ENCODE data around the gene MIOX.
A peak's percentile ranks its signal among the peaks of the same experiment; 100 is the strongest.
"Not testable (repeated sequence)": the region's sequence is repeated elsewhere in the genome, so short reads cannot be mapped to it uniquely, and the experiment has no call there.

The MIOX gene

DNA sequence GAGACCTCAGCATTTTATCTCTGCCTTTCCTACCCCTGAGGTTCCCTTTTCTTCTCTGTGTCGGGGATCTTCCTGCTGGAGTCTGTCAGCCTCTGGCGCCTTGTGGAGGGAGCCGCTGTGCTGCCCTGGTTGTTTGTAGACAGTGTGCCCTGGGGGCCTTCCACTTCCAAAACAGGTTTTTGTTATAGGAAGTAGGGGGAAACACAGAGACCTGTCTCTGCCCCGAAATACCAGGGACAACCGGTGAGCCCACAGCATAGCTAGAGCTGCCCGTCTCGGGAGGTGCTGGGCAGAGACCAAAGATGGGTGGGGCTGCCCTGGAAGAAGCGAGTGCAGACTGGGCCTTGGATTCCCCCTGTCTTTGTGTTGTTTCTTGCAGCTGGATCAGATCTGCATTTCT is 29.4 kb downstream of the MIOX start:
- no peak for DNase-seq (ENCODE audit: low read depth in 2 of 2, low spot score in 1 of 2)

DNA sequence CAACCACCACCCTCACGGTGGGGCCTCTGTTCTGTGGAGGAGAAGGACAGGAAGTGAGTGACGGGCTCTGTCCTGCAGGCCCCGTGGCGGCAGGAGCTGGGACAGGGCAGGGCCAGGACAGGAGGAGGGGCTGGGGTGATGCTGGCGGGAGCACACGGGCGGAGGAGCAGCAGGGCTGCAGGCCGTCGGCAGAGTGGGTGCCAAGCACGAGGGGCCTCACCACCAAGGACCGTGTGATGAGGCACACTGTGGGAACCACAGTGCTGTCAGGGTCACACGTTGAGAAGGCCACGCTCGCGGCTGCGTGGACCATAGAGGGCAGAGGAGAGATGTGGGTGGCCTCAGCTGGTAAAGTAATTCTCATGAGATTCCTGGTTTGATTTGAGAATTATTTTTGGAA is 30.2 kb downstream of the MIOX start:
- no peak for DNase-seq (ENCODE audit: low read depth in 2 of 2, low spot score in 1 of 2)

DNA sequence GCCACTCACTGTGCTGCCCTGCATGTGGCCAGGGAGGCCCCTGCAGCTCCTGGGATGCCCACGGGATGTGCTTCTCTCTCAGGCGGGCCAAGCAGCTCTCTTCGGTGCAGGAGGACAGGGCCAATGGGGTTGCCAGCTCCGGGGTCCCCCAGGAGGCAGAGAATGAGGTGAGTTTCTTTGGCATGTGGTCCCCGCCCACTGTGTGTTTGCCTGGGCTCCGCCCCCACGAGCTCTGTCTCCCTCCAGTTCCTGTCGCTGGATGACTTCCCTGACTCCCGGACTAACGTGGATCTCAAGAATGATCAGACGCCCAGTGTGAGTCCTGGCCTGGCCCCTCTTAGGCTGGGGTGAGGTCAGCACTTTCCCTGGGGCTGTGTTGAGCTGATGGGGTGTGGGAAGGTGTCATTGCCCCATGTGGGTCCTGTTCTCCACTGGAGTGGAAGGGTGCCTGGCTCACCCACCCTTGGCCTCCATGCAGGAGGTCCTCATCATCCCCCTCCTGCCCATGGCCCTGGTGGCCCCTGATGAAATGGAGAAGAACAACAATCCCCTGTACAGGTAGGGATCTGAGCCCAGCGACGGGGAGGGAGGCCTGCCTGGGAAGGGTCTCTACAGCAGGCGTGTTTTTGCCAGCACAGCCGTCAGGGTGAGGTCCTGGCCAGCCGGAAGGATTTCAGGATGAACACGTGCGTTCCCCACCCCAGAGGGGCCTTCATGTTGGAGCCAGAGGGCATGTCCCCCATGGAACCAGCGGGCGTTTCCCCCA is 31.0 kb downstream of the MIOX start:
- no peak for DNase-seq (ENCODE audit: low read depth in 2 of 2, low spot score in 1 of 2)

DNA sequence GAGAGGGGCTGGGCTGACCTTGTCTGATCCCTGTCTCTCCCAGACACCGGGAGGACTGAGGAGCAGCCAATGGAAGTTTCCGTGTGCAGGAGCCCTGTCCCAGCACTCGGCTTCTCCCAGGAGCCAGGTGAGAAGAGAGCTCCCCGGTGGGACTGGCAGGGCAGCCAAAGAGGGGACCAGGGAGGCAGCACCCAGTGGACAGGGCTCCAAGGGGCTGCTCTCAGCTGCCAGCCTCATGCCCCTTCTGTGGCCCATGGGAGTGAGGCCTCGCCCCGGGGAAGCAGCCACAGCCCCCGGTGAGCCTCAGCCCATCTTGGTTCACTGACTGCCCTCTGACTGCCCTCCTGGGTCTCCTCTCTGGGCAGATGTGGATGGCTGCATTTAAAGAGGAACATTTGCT is 31.9 kb downstream of the MIOX start:
- no peak for DNase-seq (ENCODE audit: low read depth in 2 of 2, low spot score in 1 of 2)

DNA sequence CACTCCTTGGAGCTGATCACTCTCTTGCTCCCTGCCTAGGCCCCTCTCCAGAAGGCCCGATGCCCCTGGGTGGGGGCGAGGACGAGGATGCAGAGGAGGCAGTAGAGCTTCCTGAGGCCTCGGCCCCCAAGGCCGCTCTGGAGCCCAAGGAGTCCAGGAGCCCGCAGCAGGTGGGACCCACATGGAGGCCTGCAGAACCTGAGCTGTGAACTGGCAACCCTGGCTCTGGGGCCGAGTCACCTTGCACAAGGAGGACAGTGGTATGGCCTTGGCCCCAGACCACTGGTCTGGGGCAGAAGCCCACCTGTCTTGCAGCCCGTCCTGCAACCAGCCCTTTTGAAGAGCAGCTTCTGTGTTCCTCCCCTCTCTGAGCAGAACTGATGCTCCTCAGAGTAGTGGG is 32.5 kb downstream of the MIOX start:
- no peak for DNase-seq (ENCODE audit: low read depth in 2 of 2, low spot score in 1 of 2)

DNA sequence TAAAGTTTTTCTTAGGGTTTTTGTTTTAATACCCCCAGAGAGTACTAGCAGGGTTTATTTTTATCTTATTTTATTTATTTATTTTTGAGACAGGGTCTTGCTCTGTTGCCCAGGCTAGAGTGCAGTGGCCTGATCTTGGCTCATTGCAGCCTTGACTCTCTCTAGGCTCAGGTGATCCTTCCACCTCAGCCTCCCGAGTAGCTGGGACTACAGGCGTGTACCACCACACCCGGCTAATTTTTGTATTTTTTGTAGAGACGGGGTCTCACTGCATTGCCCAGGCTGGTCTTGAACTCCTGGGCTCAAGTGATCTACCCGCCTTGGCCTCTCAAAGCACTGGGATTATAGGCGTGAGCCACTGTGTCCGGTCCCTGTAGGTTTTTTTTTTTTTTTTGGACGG is 33.5 kb downstream of the MIOX start:
- not testable (repeated sequence) for DNase-seq (ENCODE audit: low read depth in 2 of 2, low spot score in 1 of 2)

DNA sequence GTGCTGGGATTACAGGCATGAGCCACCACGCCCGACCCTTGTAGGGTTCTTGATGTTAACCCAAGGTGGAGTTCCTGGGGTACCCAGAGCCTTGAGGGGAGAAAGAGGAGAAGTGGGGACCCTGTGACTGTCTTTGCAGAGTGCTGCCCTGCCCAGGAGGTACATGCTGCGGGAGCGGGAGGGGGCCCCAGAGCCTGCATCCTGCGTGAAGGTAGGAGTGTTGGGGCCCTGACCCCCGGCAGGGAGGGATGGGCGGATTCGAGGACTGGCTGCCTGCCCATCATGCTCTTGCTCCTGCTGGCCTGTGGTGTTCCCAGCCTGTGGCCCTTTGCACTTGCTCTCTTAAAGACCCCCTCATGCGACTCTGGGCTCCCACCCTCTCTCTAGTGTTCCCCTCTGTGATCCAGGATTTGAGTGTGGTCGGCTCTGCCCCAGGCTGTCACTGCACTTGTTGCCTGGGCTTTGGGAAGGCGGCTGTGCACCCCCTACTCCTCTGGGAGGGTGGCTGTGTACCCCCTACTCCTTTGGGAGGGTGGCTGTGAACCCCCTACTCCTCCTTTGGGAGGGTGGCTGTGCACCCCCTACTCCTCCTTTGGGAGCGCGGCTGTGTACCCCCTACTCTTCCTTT is 34.3 kb downstream of the MIOX start:
- no peak for DNase-seq (ENCODE audit: low read depth in 2 of 2, low spot score in 1 of 2)

DNA sequence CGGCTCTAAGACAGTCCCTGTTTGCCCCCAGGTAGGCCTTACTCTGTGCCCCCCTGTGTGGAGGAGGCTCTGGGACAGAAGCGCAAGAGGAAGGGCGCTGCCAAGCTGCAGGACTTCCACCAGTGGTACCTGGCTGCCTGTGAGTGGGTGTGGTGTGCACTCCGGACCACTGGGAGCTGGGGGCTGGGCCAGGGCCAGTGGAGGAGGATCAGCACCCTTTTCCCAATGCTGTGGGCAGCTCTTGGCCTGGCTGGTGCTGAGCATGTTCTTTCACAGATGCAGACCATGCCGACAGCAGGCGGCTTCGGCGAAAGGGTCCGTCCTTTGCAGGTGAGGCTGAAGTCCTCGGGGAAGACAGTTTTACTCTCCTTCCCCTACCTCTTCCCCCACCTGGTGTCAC is 35.1 kb downstream of the MIOX start:
- no peak for DNase-seq (ENCODE audit: low read depth in 2 of 2, low spot score in 1 of 2)

DNA sequence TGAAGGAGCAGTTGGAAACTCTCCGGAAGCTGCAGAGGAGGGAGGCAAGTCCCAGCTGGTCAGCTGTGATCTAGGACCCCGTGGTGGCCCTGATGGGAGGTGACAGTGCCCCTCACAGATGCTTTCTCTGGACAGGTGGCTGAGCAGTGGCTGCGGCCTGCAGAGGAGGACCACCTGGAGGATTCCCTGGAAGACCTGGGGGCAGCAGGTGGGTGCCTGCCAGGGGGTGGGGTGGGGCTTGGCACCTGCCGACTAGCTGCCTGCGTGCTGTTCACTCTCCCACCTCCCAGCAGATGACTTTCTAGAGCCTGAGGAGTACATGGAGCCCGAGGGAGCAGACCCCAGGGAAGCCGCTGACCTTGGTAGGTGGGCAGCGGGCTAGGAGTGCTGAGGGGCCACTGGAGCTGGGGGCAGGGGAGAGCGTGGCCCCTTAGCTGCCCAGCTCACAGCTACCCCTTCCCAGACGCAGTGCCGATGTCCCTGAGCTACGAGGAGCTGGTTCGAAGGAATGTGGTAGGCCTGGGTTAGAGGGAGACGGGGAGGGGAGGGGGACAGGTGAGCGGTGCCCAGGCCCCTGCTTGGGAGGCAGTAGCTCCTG is 35.6 kb downstream of the MIOX start:
- DNase-seq (ENCODE audit: low read depth in 2 of 2, low spot score in 1 of 2) = no peak

DNA sequence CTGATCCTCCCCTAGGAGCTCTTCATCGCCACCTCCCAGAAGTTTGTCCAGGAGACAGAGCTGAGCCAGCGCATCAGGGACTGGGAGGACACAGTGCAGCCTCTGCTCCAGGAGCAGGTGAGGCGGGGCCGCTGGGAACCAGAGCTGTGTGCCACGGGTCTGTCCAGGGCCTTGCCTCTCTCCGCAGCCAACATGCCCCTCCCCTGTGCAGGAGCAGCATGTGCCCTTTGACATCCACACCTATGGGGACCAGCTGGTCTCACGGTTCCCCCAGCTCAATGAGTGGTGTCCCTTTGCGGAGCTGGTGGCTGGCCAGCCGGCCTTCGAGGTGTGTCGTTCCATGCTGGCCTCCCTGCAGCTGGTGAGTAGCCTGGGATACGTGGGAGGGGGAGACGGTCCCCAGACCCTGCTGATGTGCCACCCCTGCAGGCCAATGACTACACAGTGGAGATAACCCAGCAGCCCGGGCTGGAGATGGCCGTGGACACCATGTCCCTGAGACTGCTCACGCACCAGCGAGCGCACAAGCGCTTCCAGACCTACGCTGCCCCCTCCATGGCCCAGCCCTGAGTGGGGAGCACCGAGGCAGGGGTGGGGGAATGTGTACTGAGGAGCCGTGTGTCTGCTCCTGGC is 36.3 kb downstream of the MIOX start:
- DNase-seq (ENCODE audit: low read depth in 2 of 2, low spot score in 1 of 2) = no peak

DNA sequence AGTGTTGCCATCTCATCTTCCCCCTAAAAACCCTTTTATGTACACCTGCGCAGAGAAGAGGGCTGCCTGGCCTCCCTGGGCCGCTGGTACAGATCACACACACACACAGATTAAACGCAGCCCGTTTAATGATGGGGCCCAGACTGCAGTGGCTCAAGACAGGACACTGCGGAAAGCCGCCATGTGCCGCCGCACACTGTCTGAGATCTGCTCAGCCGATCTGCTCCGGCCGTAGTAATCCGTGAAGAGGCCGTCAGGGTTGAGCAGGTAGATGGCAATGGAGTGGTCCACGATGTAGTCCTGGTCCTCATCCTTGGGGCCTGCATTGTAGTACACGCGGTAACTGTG is 36.8 kb downstream of the MIOX start:
- no peak for DNase-seq (ENCODE audit: low read depth in 2 of 2, low spot score in 1 of 2)

DNA sequence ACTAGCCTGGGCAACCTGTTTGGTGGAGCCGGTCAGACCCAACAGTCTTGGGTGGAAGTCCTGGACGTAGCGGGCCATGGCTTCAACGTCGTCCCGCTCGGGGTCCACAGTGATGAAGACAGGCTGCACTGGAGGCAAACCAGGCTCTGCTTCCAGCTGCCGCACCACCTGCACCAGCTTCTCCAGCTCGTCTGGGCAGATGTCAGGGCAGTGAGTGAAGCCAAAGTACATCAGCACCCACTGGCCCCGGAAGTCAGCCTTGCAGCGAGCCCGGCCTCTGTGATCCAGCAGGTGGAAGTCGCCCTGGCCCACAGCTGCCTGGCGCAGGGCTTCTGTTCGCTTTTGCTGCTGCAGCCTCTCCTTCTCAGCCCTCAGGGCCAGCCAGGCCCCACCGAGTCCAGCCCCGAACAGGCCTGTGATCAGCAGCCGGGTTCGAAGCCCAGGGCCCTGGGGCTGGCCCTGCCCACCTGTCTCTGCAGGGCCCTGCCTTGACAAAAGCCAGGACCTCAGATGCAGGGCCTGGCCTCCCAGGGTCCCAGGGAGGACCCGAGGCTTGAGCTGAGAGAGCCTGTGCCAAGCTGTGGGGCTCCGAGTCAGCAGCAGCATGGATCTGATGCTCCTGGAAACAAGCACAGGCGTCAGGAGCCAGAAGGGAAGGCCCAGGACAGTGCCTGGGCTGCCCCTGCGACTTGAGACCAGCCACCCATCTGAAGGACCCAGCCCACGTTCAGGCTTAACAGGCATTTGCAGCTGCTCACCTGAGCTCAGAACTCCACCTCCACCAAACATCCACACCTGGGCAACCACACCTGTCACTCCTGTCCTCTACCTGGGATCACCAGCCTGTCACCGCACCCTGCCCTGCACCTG is 37.4 kb downstream of the MIOX start:
- DNase-seq (ENCODE audit: low read depth in 2 of 2, low spot score in 1 of 2) = no peak

DNA sequence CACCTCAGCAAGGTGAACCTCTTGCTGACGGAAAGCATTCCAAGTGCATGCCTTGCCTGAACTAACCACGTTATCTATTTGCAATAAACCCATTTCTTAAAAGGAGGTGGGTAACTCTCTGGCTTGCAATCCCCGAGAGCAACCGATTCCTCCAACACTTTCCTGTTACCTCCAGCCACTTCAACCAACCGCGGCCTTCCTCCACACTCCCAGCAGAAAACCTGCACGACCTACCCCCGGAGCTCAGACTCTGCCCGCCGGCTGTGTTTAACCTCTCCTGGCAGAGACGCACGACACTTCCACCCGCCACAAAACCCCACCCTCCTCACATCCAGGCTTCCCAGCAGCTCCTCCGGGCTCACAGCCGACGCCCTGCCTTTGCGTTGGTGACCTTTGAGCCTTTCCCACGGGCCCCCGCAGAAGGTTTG is 38.0 kb downstream of the MIOX start:
- DNase-seq (ENCODE audit: low read depth in 2 of 2, low spot score in 1 of 2) = no peak

DNA sequence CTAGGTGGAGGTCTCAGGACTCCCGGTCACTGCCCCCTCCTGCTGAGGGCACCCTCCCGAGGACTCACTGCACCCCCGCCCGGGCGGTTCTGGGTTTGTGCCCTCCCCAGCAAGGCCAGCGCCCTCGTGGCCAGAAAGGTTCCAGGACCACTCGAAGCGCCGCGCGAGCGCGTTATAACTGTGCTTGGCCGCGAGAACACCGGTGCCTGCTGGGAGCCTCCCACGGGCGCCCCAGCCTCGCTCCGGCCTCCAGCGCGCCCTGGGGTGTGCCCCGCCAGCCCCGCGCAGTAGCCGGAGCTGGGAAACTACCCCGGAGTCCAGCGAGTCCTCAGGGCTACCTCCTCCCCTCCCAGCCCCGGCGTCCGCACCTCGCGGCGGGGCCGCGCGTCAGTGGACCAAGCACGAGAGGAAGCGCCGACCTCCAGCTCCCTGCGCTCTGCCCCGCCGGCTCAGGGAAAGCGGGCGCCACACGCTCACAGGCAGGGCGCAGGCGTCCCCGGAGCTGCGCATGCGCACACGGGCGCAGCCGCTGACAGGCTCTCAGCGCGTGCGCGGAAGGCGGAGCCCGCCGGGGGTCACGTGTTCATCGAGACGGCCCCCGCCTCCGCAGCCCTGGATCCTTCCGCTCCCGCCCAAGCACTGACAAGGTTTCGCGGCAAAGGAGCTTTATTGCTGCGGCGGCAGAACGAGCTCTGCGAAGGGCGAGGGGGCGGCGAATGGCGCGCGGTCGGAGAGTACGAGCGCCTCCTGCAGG is 38.6 kb downstream of the MIOX start, which contains the start of gene SCO2:
TSS of gene SCO2 (minus strand) at position 495 of the 754 bp plus-strand sequence. CDS start 1,187 bp downstream, outside the sequence.
- DNase-seq (ENCODE audit: low read depth in 2 of 2, low spot score in 1 of 2) = peak; percentile 92 to 96

DNA sequence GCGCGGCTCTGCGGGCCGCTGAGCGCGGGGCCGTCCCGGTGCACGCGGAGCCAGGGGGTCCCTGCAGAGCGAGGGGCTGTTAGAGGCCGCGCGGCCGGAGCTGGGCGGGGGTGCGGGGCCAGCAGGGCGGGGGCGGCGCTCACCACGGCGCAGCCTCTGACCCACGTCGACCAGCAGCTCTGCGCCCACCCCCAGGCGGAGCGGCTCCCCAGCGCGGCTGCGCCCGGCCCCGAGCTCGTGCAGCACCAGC is 39.1 kb downstream of the MIOX start:
- no peak for DNase-seq (ENCODE audit: low read depth in 2 of 2, low spot score in 1 of 2)

DNA sequence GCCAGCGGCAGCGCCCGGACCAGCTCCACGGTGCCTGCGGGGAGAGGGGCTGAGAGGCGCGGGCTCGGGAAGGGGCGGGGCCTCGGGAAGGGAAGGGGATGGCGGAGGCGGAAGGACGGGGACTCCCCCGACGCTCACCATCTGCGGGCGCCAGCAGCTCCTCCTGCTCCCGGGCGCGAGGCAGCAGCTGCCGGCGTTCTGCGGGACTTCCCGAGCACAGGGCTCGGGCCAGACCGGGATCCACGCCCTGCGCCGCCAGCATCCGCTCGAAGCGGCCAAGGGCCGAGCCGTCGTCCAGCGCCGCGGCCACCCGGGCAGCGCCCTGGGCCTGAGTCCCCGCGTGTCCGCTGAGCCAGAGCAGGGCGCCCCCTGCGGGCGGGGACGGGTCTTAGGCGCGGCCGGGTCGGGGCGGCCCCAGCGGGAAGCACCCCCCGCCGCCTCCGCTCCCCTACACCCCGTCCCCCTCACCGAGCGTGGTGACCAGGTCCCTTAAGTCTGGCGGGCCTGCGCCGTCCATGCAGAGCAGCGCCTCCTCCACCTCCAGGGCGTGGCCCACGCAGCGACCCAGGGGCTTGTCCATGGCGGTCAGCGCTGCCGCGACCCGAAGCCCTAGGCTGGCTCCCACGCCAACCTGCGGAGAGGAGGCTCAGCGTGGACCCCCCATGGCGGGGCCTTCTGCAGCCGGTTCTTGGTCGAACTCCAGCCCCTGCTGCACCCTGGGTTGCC is 39.6 kb downstream of the MIOX start:
- DNase-seq (ENCODE audit: low read depth in 2 of 2, low spot score in 1 of 2) = peak in 1 of 2 donors; percentile 69

DNA sequence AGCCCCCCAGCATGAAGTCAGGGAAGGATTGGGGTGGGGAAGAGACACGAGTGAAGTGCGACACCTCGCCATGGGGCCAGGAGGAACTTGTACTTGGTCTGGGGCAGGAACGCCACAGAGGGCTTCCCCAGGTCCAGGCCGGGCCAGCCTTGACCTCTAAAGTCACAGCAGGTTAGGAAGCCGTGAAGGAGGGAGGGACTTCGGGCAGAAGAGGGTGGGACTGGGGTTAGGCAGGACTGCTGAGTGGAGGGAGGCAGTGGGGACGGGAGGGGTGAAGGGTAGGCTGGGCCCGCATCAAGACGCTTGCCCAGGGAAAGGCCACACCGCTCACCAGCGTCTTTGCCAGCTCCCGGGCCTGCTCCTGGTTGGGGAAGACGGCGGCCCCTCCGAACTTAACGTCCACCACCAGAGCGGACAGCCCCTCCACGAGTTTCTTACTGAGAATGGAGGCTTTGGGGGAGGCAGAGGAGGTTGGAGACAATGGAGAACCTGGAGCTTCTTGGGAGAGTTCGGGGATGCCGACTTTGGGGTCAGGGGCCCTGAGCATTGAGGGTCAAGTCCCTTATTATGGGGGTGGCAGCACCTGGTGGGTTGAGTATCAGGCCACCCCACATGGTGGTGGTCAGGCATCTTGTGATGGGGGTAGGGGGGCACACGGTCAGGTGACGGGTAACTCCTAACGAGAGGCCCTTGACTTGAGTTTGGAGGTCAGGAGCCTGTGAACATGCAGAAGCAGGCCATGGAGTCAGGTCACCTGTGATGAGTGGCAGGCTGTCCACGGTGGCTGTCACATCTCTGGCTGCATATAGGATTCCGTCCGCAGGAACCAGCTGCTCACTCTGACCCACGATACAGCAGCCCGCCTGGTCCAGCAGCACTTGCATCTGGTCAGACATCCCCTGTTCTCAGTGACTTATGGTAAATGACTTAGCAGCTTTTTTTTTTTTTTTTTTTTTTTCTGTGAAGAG is 40.5 kb downstream of the MIOX start:
- DNase-seq (ENCODE audit: low read depth in 2 of 2, low spot score in 1 of 2) = no peak

DNA sequence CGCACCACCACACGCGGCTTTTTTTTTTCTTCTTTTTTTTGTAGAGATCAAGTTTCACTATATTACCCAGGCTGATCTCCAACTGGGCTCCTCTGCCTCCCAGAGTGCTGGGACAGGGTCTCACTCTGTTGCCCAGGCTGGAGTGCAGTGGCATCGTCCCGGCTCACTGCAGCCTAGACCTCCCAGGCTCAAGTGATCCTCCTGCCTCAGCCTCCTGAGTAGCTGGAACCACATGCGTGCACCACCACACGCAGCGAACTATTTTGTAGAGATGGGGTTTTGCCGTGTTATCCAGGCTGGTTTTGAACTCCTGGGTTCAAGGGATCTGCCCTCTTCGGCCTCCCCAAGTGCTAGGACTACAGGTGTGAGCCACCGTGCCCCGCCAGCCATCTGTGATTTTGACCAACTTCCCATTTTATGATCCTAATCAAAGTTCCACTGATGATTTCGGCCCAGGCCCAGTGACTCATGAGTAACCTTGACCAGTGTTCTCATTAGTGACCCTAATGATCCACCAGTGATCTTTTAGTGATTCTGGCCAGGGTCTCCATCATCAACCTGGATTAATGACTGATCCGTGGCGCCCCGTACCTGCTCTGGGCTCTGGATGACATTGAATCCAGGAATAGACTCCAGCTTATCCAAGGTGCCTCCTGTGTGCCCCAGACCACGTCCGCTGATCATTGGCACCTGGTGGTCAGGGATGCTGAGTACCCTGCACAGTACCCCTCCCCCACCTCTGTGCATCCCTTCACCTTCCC is 41.4 kb downstream of the MIOX start:
- no peak for DNase-seq (ENCODE audit: low read depth in 2 of 2, low spot score in 1 of 2)

Data from stimulated activated CD8-positive, alpha-beta memory T cell treated with anti-CD3 and anti-CD28 coated beads, Interleukin-4, amount 100 ng/mL, for 4 hours (primary cell).